ENCODE measurements around the gene DPF3.

DPF3 gene

DNA sequence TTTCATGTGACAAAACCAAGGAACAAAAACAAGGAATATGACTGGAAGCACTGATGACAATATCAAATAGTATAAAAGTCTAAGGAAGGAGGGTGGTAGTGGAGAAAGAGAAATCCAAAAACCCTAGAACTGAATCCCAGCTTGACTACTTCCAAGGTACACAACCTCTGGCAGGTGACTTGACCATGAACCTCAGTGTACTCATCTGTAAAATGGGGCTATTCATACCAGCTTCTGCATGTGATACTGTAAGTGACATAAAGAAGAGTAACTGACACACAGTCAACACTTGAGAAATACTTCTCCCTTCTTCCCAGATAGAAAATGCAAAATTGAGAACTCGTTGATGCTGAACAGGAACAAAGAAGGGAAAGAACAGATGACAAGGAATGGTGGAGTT, 10.3 kb upstream of the DPF3 start:
- no peak for FAIRE-seq

- no peak for FAIRE-seq
Measured at GRCh38 chr14:72903716-72904115, 9.8 kb upstream of the DPF3 start.

DNA sequence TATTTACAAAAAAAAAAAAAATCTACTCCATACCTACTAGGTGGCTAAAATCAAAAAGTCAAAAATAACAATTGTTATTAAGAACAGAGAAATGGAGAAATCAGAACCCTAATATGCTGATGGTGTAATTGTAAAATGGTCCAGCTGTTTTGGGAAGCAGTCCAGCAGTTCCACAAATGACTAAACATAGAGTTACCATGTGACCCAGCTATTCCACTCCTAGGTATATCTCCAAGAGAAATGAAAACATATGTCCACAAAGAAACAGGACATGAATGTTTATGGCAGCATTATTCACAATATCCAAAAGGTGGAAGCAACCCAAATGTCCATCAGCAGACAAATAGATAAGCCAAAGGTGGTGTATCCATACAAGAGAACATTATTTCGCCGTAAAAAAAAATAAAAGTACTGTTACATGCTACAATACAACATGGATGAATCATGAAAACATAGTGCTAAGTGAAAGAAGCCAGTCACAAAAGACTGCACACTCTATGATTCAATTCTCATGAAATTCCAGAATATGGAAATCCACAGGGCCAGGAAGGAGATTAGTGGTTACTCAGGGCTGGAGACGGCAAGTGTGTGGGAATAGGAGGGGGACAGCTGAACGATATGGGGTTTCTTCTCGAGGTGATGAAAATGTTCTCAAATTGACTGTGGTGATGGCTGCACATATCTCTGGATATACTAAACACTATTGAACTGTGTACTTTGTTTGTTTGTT, 9.1 kb upstream of the DPF3 start:
- no peak for FAIRE-seq

DNA sequence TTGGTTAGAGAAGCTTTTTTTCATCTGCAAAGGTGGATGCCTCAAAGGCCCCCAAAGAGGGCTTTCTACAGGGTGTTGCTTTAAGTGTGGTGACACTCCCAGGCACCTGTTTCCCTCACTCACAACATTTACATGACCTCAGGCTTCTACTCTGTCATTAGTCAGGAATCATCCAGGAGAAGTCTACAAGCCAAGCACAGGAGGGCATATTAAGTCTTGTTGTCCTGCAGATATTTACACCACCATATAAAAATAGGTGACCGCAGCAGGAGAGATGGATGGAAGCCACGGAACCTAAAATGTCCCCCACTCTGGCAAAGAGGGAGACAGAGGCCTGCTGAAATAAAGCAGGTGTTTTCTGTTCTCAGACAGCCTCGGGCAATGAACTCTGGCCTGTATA, 7.5 kb upstream of the DPF3 start:
- no peak for FAIRE-seq

- FAIRE-seq, result no peak
Measured at GRCh38 chr14:72898448-72898847, 4.5 kb upstream of the DPF3 start.

DNA sequence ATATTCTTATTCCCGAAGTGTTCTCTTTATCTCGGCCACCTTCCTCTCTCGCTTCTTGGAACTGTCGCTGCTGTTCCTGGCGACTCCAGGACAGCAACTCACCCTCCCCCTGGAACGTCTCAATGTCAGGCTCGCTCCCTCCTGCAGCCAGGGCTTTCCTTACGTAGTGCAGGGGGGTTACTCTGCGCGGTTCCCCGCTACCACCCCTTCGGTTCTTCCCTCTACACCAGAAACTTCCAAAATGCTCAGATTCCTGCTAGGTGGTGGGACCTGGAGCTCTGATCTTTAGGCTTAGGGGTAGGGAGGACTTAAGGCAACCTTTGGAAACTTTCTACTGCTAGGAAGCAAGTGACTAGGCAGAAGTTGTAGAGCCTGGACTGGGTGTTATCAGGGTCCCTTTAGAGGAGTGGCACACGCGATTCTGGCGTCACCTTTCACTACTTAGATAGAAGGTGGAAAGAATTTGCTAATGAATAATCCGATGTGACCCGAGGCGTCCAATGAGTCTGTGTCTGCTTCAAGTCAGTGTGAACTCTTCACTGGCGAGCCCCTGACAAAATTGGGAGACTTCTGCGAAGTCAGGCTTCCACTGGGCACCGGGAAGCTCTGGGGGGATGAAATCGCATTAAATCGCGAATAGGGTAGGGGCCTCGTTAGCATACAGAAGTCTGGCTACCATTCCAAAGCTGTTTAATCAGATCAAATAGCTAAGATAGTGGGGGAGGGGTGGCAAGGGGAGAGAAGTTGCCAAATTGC, 900 bp upstream of the DPF3 start:
- no peak for FAIRE-seq

- no peak for FAIRE-seq
Measured at GRCh38 chr14:72894323-72894622, 372 bp upstream of the DPF3 start.

DNA sequence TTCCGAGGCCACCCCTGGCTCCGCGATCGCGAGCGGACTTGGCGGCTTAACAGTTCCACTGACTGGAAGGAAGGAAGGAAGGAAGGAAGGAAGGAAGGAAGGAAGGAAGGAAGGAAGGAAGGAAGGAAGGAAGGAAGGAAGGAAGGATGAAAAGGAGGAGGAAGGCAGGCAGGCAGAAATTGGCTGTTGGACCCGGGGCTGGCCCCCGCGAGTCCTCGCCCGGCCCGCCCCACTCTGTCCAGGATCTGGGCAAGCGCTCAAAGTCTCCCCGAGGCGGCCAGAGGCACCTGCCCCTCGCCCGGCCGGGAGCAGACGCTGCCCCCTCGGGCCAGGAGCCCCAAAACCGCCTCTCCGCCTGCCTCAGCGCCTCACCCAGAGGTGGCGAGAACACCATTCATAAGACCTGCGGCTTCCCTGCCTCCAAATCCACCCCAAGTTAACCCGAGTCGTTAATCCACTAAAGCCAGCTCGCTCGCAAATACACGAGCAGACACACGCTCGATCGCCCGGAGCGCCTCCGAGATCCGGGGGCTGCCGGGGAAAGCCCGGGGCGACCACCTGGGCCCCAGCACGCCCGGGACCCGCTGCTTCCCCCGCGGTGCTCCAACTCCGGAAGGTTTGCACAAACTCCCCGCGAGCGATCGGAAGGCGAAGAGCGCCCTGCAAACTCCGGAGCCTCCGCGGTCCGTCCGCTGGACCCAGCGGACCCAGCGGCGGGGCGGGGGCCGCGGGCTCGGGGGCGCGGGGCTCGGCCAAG, 844 bp downstream of the DPF3 start:
- no peak for FAIRE-seq

DNA sequence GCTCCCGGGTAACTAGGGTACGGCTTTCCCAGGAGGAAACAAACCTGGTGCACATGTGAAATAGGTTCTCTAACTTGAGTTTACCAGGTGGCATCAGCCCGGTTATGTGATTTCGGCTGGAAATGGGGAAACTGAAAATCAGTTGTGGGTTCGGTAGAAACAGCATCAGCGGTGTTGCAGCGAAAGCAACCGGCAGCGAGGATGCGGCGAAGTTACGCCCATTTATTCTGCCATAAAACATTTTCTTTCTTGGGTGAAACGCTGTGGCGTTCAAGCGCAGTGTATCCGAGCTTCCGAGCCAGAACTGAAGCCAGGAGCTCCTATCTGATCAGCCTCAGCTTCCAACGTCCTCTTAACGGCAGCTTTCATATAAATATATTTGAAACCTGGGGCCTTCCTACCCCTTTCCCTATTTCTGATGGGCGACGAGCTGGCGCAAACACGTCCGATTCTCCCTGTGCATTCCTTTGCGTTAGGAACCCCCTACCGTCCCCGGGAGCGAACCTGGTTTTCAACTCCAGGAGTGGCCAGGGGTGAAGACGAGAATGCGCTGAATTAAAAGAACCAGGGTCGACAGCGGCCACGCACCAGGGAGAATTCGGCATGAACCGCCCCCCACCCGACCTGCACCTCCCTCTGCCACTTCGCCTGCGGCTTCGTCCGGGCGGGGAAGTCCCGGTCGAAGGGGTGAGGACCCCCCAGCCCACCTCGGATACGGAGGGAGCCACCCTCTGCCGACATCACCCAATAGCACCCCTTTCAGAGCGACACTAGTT, 1.6 kb downstream of the DPF3 start:
- no peak for FAIRE-seq

GRCh38 chr14:72891666-72892102, 2.2 kb downstream of the DPF3 start:
- no peak for FAIRE-seq

GRCh38 chr14:72889366-72889765, 4.5 kb downstream of the DPF3 start:
- no peak for FAIRE-seq

DNA sequence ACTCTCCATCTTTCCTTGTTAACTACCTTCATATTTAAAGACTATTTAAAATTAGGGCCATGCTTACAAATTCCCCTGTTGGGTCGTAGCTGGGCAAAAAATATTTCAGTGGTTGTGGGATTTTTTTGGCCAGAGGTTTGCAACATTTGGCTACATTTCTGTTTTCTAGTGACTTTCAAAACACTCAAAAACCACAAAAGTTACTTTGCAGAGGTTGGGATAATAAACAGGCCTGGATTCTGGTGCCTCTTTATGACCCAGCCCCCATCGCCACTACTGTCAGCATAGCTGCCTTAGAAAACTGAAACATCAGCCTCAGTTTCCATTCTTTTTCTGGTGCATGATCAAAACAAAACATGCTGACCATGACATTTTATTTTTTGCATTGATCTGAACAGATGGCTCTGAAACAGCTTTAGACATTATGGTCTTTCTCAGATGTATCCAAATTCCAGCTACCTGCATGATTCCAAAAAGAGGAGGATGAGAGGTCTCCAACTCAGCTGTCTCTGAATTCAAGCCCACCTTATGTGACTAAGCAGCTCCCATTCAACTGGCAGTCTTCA, 5.2 kb downstream of the DPF3 start:
- no peak for FAIRE-seq

- no peak for FAIRE-seq
Measured at GRCh38 chr14:72888192-72888591, 5.7 kb downstream of the DPF3 start.

DNA sequence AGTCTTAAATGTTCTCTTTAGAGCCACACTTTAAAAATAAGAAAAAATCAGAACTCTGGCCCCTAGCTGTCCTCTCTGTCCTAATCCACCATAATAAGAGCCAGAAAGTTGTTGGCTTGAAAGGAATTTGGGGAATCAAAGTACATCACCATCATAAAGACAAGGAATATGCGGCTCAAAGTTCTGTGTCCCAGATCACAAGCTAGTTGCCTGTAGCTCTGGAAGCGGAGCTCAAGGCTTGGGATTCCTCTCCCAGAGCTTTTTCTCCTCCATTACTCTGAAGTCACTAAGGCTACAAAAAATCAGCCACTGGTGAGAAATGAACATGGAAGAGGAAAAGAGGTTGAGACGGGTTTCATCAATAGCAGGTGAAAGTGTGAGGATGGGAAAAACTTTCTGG, 6.4 kb downstream of the DPF3 start:
- no peak for FAIRE-seq

GRCh38 chr14:72884386-72884785, 9.5 kb downstream of the DPF3 start:
- FAIRE-seq, result no peak

- FAIRE-seq, result no peak
Measured at GRCh38 chr14:72883961-72884360, 9.9 kb downstream of the DPF3 start.

DNA sequence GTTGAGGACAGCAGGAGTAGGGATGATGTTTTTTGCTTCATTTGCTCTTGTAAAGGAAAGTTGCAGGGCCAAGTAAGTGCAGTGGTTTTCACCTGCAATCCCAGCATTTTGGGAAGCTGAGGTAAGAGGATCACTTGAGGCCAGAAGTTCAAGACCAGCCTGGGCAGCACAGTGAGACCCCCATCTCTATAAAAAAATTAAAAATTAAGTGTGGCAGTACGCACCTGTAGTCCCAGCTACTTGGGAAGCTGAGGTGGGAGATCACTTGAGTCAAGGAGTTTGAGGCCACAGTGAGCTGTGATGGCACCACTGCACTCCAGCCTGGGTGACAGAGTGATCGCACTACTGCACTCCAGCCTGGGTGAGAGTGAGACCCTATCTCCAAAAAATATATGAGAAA, 10.8 kb downstream of the DPF3 start:
- FAIRE-seq, result no peak

DNA sequence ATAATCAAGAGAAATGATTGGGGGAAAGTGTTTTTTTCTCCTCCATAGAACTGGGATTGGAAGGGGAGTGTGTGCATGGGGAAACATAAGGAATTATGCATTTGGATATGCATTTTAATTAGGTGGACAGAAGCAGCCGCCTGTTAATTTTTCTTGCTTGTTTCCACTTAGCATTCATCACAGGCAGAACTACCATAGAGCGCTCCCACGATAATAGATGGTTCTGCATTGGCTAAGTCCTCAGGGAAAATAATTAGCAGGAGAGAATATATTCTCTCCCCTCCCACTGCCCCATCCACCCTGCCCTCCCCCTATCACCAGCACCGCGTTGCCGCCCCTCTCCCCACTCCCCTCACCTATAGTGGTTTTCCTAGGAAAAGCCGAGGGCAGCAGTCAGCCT, 11.4 kb downstream of the DPF3 start:
- no peak for FAIRE-seq

GRCh38 chr14:72882047-72882446, 11.9 kb downstream of the DPF3 start:
- no peak for FAIRE-seq

DNA sequence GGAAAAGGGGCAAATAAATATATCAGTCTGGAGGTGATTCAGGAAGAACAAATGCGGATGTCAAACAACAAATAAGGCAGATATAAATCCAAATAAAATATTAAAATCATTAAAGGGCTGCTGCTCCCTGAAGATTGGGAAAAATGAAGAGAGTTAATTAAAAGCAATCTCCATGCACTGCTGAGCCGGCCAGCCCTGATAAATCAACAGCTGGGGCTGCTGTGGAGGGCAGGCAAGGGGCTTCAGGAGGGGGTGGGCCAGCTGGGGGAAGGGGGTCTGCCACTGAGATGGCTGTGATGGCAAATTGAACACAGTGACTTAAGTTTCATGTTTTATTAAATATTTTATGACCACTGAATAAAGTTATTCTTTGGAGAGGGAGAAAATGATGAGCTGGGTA, 12.4 kb downstream of the DPF3 start:
- FAIRE-seq, result no peak

DNA sequence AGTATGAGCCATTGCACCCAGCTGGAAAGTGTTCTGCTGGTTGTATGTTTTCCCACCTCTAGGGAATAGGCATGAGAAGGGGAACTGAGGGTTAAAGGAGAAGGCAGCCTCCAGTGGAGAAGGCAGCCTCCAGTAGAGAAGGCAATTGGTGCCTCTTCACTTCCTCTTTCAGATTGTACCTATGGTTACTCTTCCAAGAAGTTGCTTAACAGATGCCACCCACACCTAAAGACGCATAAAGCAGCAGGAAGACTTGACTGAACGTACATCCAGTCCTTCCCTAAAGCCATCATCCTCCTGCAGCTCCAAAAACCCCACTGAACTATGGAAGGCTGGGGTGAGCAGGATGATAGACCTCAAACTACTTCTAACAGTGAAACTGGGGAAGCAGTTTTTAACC, 13.1 kb downstream of the DPF3 start:
- no peak for FAIRE-seq

DNA sequence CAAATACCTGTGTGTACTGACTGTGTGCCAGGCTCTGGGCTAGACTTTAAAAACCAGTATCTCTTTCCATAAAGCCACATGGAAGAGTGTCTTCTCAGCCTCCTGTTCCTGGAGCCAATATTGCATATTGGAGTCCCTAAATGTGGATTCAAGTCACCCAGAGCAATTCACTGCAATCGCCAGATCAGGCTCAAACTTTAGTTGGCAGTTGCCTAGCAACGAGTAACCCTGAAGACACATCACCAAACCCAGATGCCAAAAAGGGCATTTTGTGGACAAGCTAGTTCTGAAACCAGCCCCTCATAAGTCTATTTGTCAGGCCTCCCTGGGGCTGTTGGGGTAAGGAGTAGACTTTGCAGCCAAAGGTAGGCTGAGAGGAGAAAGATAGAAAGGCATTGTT, 13.7 kb downstream of the DPF3 start:
- FAIRE-seq, result no peak

- no peak for FAIRE-seq
Measured at GRCh38 chr14:72879431-72879830, 14.5 kb downstream of the DPF3 start.

All from endometrium (tissue), 2 donors.